Activated T-helper 1 cell treated with anti-CD3 and anti-CD28 coated beads, Interleukin-2, amount 50 U/mL, for 16 hours (primary cell): ENCODE measurements around the gene COMMD3.

Experiments used
- DNase-seq, 2 donors: peaks; one replicate each; pipeline ENCODE4 v3.0.0-alpha.2; 2020; ENCODE audit warnings: low read depth in 1 of 2, low spot score in 1 of 2

Gene COMMD3

GRCh38 chr10:22365644-22366434 is 49.7 kb downstream of the COMMD3 start:
- no peak for DNase-seq

GRCh38 chr10:22366435-22366703 is 50.2 kb downstream of the COMMD3 start:
- no peak for DNase-seq

- no peak for DNase-seq
Measured at GRCh38 chr10:22366771-22367170, 50.6 kb downstream of the COMMD3 start.

GRCh38 chr10:22367471-22367870 is 51.3 kb downstream of the COMMD3 start:
- no peak for DNase-seq

- DNase-seq: no peak
Measured at GRCh38 chr10:22368402-22368801, 52.2 kb downstream of the COMMD3 start.

- DNase-seq: no peak
Measured at GRCh38 chr10:22368981-22369380, 52.8 kb downstream of the COMMD3 start.

GRCh38 chr10:22369434-22370072 is 53.4 kb downstream of the COMMD3 start:
- no peak for DNase-seq
